Measurements from ENCODE around the gene CDH13. TPM values are rescaled to one million over a fixed set of nuclear protein-coding genes. Genes with fewer than 3 reads are reported as not detected.

CDH13 gene
- total RNA-seq, 1 experiment from 2014 or later, result 0.89 TPM

GRCh38 chr16:83840060-83840617, 1213.4 kb downstream of the CDH13 start:
- no peak for DNase-seq
- Histone ChIP-seq H3K27me3 (no peaks in the 10 kb centered on the region), H3K36me3 (no peaks in the 10 kb centered on the region), H3K4me3 (no peak overlapping the region), H3K9me3 (no peaks in the 10 kb centered on the region)

GRCh38 chr16:83842291-83842690, 1215.5 kb downstream of the CDH13 start:
- Histone ChIP-seq H3K4me3 (no peak overlapping the region), H3K36me3 (no peaks in the 10 kb centered on the region), H3K9me3 (no peaks in the 10 kb centered on the region), H3K27me3 (no peaks in the 10 kb centered on the region)
- DNase-seq, result no peak

DNA sequence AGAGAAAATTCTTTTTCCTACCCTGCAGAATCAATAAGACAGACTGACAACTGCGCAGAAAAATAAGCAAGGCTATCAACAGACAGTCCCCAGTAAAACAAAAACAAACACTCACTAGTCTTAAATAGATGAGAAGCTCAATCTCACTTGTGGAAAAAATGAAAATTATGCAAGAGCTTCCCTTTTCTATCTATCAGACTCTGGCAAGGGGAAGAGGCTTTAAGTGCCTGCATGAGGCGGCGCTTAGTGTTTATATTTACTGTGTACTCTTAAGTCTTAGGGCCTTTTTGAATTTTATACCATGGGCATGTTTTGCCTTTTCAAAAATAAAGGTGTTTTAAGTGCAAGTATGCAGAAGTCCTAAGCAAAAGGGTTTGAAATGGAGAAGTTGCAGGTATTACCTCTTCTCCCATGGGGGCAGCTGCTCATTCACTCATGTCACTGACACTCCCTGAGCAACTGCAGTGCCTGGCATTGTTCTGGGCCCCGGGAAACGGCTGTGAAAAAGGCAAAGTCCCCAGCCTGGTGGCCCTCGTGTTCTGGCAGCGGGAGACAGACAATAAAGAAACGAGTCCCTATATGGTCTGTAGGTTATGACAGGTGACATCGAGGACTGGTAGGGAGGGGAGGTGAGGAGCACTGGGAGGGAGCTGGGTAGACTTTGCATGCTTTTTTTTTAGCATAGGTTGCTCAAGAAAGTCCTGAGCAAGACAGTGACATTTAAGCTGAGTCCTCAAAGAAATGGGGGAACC, 1216.2 kb downstream of the CDH13 start:
- no peaks in the 10 kb centered on the region for H3K27me3 ChIP-seq
- no peaks in the 10 kb centered on the region for H3K36me3 ChIP-seq
- H3K9me3 ChIP-seq, result no peaks in the 10 kb centered on the region
- no peak for DNase-seq
- no peak overlapping the region for H3K4me3 ChIP-seq

DNA sequence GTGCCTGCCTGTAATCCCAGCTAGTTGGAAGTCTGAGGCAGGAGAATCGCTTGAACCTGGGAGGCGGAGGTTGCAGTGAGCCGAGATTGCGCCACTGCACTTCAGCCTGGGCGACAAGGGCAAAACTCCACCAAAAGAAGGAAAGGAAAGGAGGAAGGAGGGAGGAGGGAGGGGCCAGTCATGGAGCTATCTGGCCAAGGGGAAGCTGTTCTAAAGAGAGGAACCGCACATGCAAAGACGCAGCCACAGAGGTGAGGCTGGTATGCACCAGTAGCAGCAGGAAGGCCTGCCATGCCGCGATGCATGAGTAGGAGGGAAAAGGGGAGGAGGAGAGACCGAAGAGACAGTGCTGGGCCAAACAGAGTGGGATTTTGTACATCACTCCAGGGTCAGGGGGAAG, 1216.9 kb downstream of the CDH13 start:
- Histone ChIP-seq H3K4me3 (no peak overlapping the region), H3K27me3 (no peaks in the 10 kb centered on the region), H3K9me3 (no peaks in the 10 kb centered on the region), H3K36me3 (no peaks in the 10 kb centered on the region)
- no peak for DNase-seq

DNA sequence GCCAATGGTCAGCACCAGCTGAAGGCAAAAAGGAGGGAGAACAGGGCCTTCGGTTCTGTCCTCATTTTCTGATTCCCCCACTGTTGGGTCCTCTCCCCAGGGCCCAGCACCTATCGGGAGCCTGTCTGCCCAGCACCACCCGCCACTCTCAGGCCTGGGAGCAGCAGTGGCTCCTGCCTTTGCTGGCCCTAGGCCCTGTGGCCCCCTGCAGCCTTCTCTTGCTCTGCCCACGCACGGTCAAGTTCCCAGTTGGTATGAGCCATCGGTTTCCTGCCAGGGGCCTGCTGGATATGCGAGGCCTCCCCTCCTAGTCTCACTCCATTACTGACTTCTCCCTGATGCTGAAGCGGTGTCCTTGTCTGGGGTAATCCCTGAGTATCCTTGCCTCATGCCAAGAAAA, 1218.5 kb downstream of the CDH13 start:
- no peak for DNase-seq
- H3K9me3 ChIP-seq, result no peaks in the 10 kb centered on the region
- H3K36me3 ChIP-seq, result no peaks in the 10 kb centered on the region
- no peaks in the 10 kb centered on the region for H3K27me3 ChIP-seq
- no peak overlapping the region for H3K4me3 ChIP-seq

GRCh38 chr16:83847371-83848225, 1220.8 kb downstream of the CDH13 start:
- DNase-seq, result no peak
- Histone ChIP-seq H3K9me3 (no peaks in the 10 kb centered on the region), H3K27me3 (no peaks in the 10 kb centered on the region), H3K4me3 (no peak overlapping the region), H3K36me3 (no peaks in the 10 kb centered on the region)

DNA sequence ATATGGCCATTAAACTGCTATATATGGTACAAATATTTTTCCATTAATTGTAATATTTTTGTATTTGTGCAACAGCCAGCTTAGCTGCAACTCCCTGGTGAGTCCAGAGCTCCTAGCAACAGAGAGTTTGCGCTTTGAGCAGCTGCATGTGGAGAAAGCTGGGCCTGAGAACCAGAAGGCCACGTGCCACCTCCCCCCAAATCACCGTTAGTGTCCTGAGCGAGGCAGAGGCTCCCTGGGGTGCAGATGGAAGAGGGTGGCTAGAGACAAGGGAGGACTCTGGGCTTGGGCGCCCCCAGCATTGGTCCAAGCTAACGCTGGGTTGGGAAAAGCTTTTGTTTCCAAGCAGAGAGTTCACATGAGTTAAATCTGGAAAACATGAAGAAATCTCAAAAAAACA, 1222.7 kb downstream of the CDH13 start:
- H3K9me3 ChIP-seq, result no peaks in the 10 kb centered on the region
- H3K27me3 ChIP-seq, result no peaks in the 10 kb centered on the region
- H3K36me3 ChIP-seq, result no peaks in the 10 kb centered on the region
- no peak for DNase-seq
- H3K4me3 ChIP-seq, result no peak overlapping the region
